ENCODE results near the gene NKD2. TPM values are rescaled to one million over a fixed set of nuclear protein-coding genes. Genes with fewer than 3 reads are reported as not detected.

NKD2 gene
- total RNA-seq, 1 donor from 2014 or later = 65.1 TPM

DNA sequence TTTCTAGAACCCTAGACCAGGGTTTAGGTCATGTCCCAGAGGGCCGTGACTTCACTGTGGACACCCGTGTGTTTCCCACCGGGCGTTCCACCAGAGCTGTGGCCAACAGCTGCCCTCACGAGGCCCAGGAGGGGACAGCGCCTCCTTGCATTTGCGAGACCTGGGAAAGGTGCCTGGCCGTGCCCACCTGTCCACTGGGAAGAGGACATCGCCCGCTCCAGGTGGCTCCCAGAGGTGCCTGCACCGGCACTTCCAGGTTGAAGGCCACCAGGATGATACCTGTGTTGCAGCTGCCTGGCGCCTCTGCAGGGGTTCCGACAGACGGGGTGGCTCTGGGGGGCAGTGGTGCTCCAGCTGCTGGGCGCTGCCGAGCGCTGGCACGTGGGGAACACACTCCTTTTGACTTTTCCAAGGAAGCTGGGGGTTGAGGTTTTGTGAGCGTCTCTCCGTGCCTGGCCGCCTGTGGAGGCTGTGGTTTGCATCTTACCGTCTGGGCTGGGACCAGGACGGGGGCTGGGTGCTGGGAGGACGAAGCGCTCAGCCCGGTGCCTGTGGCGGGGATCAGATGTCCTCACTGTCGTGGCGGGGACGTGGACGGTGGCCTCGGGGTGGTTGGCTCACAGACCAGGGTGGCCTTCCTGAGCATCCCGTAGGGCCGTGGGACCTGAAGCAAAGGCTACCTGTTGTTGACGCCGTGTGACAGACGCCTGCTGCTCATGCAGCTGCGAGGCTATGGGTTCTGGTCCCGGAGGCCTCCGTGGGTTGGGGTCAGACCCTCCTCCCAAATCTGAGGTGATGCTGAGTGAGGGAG, 19.2 kb downstream of the NKD2 start:
- peak in 1 of 2 experiments; percentile 15 for DNase-seq (ENCODE audit: low spot score in 2 of 2, unreplicated experiment in 2 of 2)
- H3K4me1 Mint-ChIP-seq = peaks cover 4% of the 10 kb centered on the region
- no peaks in the 10 kb centered on the region for H3K9me3 Mint-ChIP-seq
- no peaks in the 10 kb centered on the region for H3K36me3 Mint-ChIP-seq
- TF ChIP-seq, protein P1, sequence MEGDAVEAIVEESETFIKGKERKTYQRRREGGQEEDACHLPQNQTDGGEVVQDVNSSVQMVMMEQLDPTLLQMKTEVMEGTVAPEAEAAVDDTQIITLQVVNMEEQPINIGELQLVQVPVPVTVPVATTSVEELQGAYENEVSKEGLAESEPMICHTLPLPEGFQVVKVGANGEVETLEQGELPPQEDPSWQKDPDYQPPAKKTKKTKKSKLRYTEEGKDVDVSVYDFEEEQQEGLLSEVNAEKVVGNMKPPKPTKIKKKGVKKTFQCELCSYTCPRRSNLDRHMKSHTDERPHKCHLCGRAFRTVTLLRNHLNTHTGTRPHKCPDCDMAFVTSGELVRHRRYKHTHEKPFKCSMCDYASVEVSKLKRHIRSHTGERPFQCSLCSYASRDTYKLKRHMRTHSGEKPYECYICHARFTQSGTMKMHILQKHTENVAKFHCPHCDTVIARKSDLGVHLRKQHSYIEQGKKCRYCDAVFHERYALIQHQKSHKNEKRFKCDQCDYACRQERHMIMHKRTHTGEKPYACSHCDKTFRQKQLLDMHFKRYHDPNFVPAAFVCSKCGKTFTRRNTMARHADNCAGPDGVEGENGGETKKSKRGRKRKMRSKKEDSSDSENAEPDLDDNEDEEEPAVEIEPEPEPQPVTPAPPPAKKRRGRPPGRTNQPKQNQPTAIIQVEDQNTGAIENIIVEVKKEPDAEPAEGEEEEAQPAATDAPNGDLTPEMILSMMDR (IDR thresholded peaks at IDR 0.05; ENCODE audit: unreplicated experiment) = no peak
- no peak overlapping the region for H3K4me3 Mint-ChIP-seq
- H3K27ac Mint-ChIP-seq = no peak overlapping the region
- peaks cover 11% of the 10 kb centered on the region for H3K27me3 Mint-ChIP-seq (ENCODE audit: low read depth)

DNA sequence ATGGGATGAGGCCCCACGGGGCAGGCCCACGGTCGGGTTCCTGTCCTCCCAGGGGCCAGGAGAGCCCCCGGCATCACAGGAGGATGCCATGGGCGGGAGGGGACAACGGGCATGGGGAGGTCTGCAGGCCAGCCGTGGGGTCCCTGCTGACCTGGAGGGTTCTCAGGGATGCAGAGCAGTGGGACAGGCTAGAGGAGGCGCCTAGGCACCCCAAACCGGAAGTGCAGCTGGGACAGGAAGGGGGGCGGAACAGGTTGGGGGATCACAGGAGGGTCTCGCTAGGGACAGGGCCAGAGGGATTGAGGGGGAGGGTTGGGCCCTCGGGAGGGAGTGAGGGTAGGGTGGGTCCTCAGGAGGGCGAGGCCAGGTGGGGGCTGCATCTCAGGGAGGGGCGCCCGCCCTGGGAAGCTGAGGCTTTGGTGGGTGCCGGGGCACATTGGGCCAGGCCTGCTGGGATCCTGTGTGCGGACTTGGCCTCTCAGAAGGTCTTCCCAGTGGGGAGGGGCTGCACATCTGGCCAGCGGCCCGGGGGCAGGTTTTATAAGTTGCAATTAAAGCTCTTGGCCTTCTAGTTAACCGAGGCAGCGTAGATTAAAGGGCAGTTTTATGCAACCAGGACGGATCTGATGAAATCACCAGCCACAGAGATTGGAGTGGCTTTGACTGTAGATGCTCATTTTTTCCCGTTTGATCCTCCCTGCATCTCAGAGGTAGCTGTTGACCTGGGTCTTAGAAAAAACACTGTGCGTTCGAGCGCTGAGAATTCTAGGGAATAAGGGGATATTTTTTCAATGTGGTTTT, 20.1 kb downstream of the NKD2 start:
- H3K27ac Mint-ChIP-seq = peak overlapping the region; percentile 64
- TF ChIP-seq, protein P1 (IDR thresholded peaks at IDR 0.05; ENCODE audit: unreplicated experiment) = no peak
- H3K4me1 Mint-ChIP-seq = peaks cover 4% of the 10 kb centered on the region
- peaks cover 11% of the 10 kb centered on the region for H3K27me3 Mint-ChIP-seq (ENCODE audit: low read depth)
- no peaks in the 10 kb centered on the region for H3K9me3 Mint-ChIP-seq
- no peaks in the 10 kb centered on the region for H3K36me3 Mint-ChIP-seq
- no peak overlapping the region for H3K4me3 Mint-ChIP-seq
- peak in 1 of 2 experiments; percentile 12 for DNase-seq (ENCODE audit: low spot score in 2 of 2, unreplicated experiment in 2 of 2)

DNA sequence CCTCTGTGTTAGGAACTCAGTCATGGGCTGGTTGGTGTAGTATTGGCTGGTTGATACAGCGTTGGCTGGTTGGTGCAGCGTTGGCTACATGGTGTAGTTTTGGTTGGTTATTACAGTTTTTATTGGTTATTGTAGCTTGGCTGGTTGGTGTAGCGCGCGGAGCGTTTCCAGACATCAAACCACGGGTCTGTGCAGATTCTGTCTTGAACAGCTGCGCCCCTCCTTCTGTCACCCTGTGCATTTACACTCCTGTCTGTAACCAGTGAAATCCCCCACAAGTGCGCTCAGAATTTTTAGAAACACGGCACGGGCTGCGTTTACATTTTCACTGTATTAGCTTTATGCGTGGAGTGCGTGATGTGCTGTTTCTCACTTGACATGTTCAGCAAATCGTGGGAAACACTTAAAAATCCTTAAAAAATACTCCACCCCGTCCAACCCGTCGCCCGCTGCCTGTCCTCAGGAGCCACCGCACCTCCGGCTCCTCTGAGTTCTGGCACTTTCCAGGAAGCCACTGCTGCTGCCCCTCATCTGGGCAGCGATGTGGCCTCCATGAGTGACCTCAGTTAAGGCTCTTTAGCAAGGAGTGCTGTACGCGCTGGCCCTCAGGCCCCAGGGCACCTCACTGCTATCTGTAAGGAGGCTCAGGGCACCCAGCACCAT, 20.8 kb downstream of the NKD2 start:
- peak in 1 of 2 experiments; percentile 12 for DNase-seq (ENCODE audit: low spot score in 2 of 2, unreplicated experiment in 2 of 2)
- H3K4me1 Mint-ChIP-seq = peaks cover 4% of the 10 kb centered on the region
- H3K9me3 Mint-ChIP-seq = no peaks in the 10 kb centered on the region
- H3K4me3 Mint-ChIP-seq = no peak overlapping the region
- TF ChIP-seq, protein P1 (IDR thresholded peaks at IDR 0.05; ENCODE audit: unreplicated experiment) = no peak
- peak overlapping the region; percentile 64 for H3K27ac Mint-ChIP-seq
- peaks cover 11% of the 10 kb centered on the region for H3K27me3 Mint-ChIP-seq (ENCODE audit: low read depth)
- H3K36me3 Mint-ChIP-seq = no peaks in the 10 kb centered on the region

DNA sequence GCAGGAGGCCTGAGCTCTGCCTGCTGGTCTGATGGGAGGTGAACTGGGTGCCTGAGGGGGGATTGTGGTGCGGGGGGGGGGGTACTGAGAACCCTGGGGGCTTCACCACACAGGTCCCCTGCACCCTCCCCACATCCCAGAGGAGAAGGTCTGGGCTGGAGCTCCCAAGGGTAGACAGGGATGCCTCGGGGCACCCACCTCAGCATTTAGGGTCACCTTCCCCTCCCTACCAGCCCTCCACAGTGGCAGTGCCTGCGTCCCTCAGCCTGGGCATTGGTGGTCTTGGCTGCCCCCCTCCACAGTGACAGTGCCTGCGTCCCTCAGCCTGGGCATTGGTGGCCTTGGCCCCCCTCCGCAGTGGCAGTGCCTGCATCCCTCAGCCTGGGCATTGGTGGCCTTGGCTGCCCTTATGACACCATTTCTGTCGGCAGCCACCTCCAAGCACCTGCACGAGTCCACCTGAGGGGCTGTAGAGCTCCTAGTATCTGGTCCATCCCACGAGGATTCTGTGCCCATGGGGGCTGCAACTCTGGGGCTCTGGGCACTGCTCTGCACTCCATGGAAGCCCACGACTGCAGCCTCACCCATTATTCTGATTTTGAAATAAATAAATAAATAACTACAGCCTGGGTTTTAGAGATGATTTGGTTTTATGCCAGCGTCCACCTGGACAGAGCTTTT, 21.5 kb downstream of the NKD2 start:
- Mint-ChIP-seq H3K4me3 (no peak overlapping the region), H3K36me3 (peaks cover 4% of the 10 kb centered on the region), H3K4me1 (peaks cover 4% of the 10 kb centered on the region), H3K27ac (no peak overlapping the region), H3K27me3 (ENCODE audit: low read depth) (peaks cover 11% of the 10 kb centered on the region), H3K9me3 (no peaks in the 10 kb centered on the region)
- TF ChIP-seq, protein P1 (IDR thresholded peaks at IDR 0.05; ENCODE audit: unreplicated experiment) = no peak
- no peak for DNase-seq (ENCODE audit: low spot score in 2 of 2, unreplicated experiment in 2 of 2)

DNA sequence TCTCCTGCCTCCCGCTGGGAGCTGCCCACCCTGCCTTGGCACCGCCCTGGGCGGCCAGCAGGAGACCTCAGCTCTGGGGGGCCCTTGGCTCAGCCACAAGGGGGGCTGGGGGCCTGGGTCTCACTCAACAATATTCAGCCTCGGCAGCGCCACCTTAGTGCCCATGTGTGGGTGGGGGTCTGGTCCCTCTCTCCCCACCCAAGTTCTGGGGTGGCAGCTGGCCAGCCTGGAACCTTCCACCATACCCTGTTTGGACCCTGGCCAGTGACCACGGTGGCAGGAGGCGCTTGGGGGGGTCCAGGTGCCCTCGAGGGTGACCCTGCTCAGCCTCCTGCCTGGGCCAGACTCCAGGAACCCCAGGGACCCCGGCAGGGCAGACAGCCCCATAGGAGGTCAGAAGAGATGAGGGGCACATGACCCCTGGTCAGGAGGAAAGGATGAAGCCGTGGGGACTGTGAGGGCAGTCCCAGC, 22.2 kb downstream of the NKD2 start:
- TF ChIP-seq, protein P1 (IDR thresholded peaks at IDR 0.05; ENCODE audit: unreplicated experiment) = no peak
- Mint-ChIP-seq H3K9me3 (no peaks in the 10 kb centered on the region), H3K36me3 (peaks cover 4% of the 10 kb centered on the region), H3K27ac (no peak overlapping the region), H3K4me3 (no peak overlapping the region), H3K27me3 (ENCODE audit: low read depth) (peaks cover 11% of the 10 kb centered on the region), H3K4me1 (peaks cover 4% of the 10 kb centered on the region)
- DNase-seq (ENCODE audit: low spot score in 2 of 2, unreplicated experiment in 2 of 2) = peak in 1 of 2 experiments; percentile 13
